HepG2 (cell line): ENCODE results near the gene TACC3. TPM values are rescaled to one million over a fixed set of nuclear protein-coding genes. Genes with fewer than 3 reads are reported as not detected.

Experiments
- ATAC-seq: fragments of 200-7000 bp; cut with Tn5 transposase; 3 replicates; pipeline ENCODE4 v1.9.1; 2020; ENCODE audit warnings: mild to moderate bottlenecking, moderate library complexity
- BruUV-seq: library from RNA; stranded (reverse); fragments of 400-500 nt; replicated peaks from 2 replicates; lab custom pipeline; 2021; lab: Mats Ljungman, UMichigan
- CTCF ChIA-PET: fragments of 300-600 bp; formaldehyde crosslinking; extraction: SDS; loops from one replicate; lab custom pipeline; 2021; ENCODE audit warnings: low total read pairs, inconsistent platforms, low intra/inter-chr PET ratio; lab: Yijun Ruan, JAX
- POLR2A ChIA-PET: fragments of 350-600 bp; sonication (Branson Sonifier 250); formaldehyde crosslinking; loops from one replicate; lab custom pipeline; 2020; ENCODE audit warnings: antibody characterized with exemption, inconsistent platforms; lab: Yijun Ruan, JAX
- DNase-seq: peaks from one replicate; pipeline ENCODE4 v3.0.0-alpha.2; 2015; ENCODE audit warnings: low spot score
- FAIRE-seq: peaks from 3 replicates; lab custom pipeline; 2011; peaks lifted over from hg19 to GRCh38; lab: Jason Lieb, UNC
- H2AFZ ChIP-seq: one replicate; pipeline ENCODE4 v1.6.1; 2011; ENCODE audit warnings: low read length, inconsistent platforms
- H3K27ac ChIP-seq: fragments of 300-600 bp; 3 replicates; pipeline ENCODE4 v1.8.0; 2011; ENCODE audit warnings: mixed run types, mild to moderate bottlenecking, mixed read lengths, low read length, inconsistent platforms; ENCODE audit not compliant: insufficient read depth; ENCODE audit errors: extremely low read length
- H3K27me3 ChIP-seq, 2 experiments: fragments of 200-600 bp in 1 of 2; 2 replicates in 1 of 2; 3 replicates in 1 of 2; pipeline versions ENCODE4 v1.6.0 to v1.8.0; 2011; ENCODE audit warnings: low read length in 2 of 2, mild to moderate bottlenecking in 2 of 2, moderate library complexity in 2 of 2, inconsistent platforms in 1 of 2; ENCODE audit not compliant: insufficient read depth in 2 of 2, control insufficient read depth in 1 of 2
- H3K36me3 ChIP-seq, 2 experiments: fragments of 200-600 bp in 1 of 2; replicated peaks in 1 of 2; 2 replicates in 1 of 2; 3 replicates in 1 of 2; pipeline versions ENCODE4 v1.5.1 to v1.8.0; 2011; ENCODE audit warnings: low read length in 2 of 2, inconsistent platforms in 1 of 2; ENCODE audit not compliant: insufficient read depth in 2 of 2, control insufficient read depth in 1 of 2
- H3K4me1 ChIP-seq: 2 replicates; pipeline ENCODE4 v1.5.1; 2012; ENCODE audit warnings: low read length, inconsistent platforms; ENCODE audit not compliant: insufficient read depth
- H3K4me2 ChIP-seq: 2 replicates; pipeline ENCODE4 v1.6.0; 2011; ENCODE audit warnings: low read depth, low read length, inconsistent platforms
- H3K4me3 ChIP-seq, 3 experiments: fragments of 200-600 bp in 1 of 3; sonication (generic), shearing (Covaris generic) in 1 of 3; replicated peaks in 1 of 3; 2 replicates each; pipeline ENCODE4 v1.5.1; 2011 to 2016; ENCODE audit warnings: low read length in 3 of 3, inconsistent platforms in 2 of 3, low read depth in 2 of 3, mild to moderate bottlenecking in 2 of 3, control low read depth in 1 of 3, mixed read lengths in 1 of 3; ENCODE audit not compliant: insufficient read depth in 1 of 3
- H3K79me2 ChIP-seq: one replicate; pipeline ENCODE4 v1.6.1; 2011; ENCODE audit warnings: low read length, inconsistent platforms; ENCODE audit not compliant: insufficient read depth
- H3K9ac ChIP-seq: 2 replicates; pipeline ENCODE4 v1.6.0; 2011; ENCODE audit warnings: mild to moderate bottlenecking, low read depth, low read length, inconsistent platforms; ENCODE audit not compliant: insufficient read depth
- H3K9me3 ChIP-seq: 2 replicates; pipeline ENCODE4 v1.5.1; 2012; ENCODE audit warnings: mild to moderate bottlenecking, low read length
- H4K20me1 ChIP-seq: 2 replicates; pipeline ENCODE4 v1.6.0; 2011; ENCODE audit warnings: inconsistent platforms, mild to moderate bottlenecking, low read length, moderate library complexity; ENCODE audit not compliant: insufficient read depth
- ESRRA ChIP-seq: sonication (generic); formaldehyde crosslinking; IDR thresholded peaks from 2 replicates; pipeline ENCODE4 v1.5.1; 2020; ENCODE audit warnings: mild to moderate bottlenecking, low read depth, missing genetic modification reagents
- FOXK2 ChIP-seq: fragments of 450-650 bp; IDR thresholded peaks from 2 replicates; pipeline ENCODE4 v1.6.1; 2016
- GABPB1 ChIP-seq: IDR thresholded peaks from 2 replicates; pipeline ENCODE4 v1.6.1; 2016; ENCODE audit warnings: mild to moderate bottlenecking, missing genetic modification reagents, moderate library complexity, missing compliant biosample characterization
- HDAC2 ChIP-seq: sonication (generic); formaldehyde crosslinking; IDR thresholded peaks from 2 replicates; pipeline ENCODE4 v1.4.0; 2020; ENCODE audit warnings: missing genetic modification reagents
- NCOA2 ChIP-seq: sonication (generic); formaldehyde crosslinking; IDR thresholded peaks from 2 replicates; pipeline ENCODE4 v1.8.0; 2022; ENCODE audit warnings: inconsistent platforms
- RXRA ChIP-seq: sonication (generic); formaldehyde crosslinking; IDR thresholded peaks from 2 replicates; pipeline ENCODE4 v1.5.1; 2020; ENCODE audit warnings: missing genetic modification reagents
- TCF12 ChIP-seq, 2 experiments: fragments of 450-650 bp in 1 of 2; sonication (generic) in 1 of 2; formaldehyde crosslinking in 1 of 2; IDR thresholded peaks; 2 replicates each; pipeline versions ENCODE4 v1.6.1 to v1.8.0; 2017 to 2022; ENCODE audit warnings: antibody characterized with exemption in 1 of 2, mild to moderate bottlenecking in 1 of 2, missing genetic modification reagents in 1 of 2, moderate library complexity in 1 of 2
- THAP11 ChIP-seq: IDR thresholded peaks from 2 replicates; pipeline ENCODE4 v1.6.1; 2016; ENCODE audit warnings: missing biosample characterization, missing genetic modification reagents
- WIZ ChIP-seq: sonication (generic); formaldehyde crosslinking; IDR thresholded peaks from 2 replicates; pipeline ENCODE4 v1.5.1; 2020; ENCODE audit warnings: mild to moderate bottlenecking, missing genetic modification reagents
- ZNF83 ChIP-seq: sonication (generic); formaldehyde crosslinking; IDR thresholded peaks from 2 replicates; pipeline ENCODE4 v1.4.0; 2020; ENCODE audit warnings: missing genetic modification reagents, mild to moderate bottlenecking, borderline replicate concordance
- WGBS: methylation state at CpG from one replicate; pipeline ENCODE4 v1.1.6; 2017; ENCODE audit warnings: low lambda C conversion rate; 5-methylcytosine and 5-hydroxymethylcytosine counted together
- in situ Hi-C: cut with HindIII; loops from 2 replicates; pipeline ENCODE4 v1.10.0; 2017; ENCODE audit warnings: low pct_unique_long_range_greater_than_20kb; ENCODE audit not compliant: extremely low pct_ligation_motif_present
- intact Hi-C: fragments of 100-400 bp; cut with micrococcal nuclease; formaldehyde crosslinking; loops from one replicate; pipeline ENCODE4 v1.10.0; 2022; ENCODE audit not compliant: unreplicated experiment
- polyA plus RNA-seq, 8 experiments: library from polyadenylated mRNA; depleted of rRNA in 3 of 8; stranded (reverse) in 7 of 8; unstranded in 1 of 8; fragments of >200 nt; fragmentation: Illumina TruSeq in 4 of 8; extraction: Trizol in 4 of 8; gene quantifications; 2 replicates each; pipeline versions ENCODE4 v1.2.1 to v1.2.3, GENCODE V29; 2011 to 2016; ENCODE audit warnings: low read depth in 4 of 8, missing spikeins in 1 of 8, mixed read lengths in 1 of 8; ENCODE audit not compliant: insufficient read depth in 1 of 8
- total RNA-seq, 5 experiments: library from RNA; depleted of rRNA; stranded (reverse); fragments of >200 nt; fragmentation: Illumina TruSeq; extraction: Trizol; gene quantifications; 2 replicates each; pipeline ENCODE4 v1.2.3, GENCODE V29; 2016; ENCODE audit warnings: low read depth in 1 of 5
- TF ChIP-seq, protein P1 (sequence below): sonication (generic); formaldehyde crosslinking; IDR thresholded peaks from 2 replicates; pipeline ENCODE4 v1.4.0; 2020; ENCODE audit warnings: missing genetic modification reagents, borderline replicate concordance
- TF ChIP-seq, protein P2 (sequence below): sonication (generic); formaldehyde crosslinking; IDR thresholded peaks from 2 replicates; pipeline ENCODE4 v1.5.1; 2020; ENCODE audit warnings: mild to moderate bottlenecking, missing genetic modification reagents, moderate library complexity
- TF ChIP-seq, protein P3 (sequence below): sonication (generic); formaldehyde crosslinking; IDR thresholded peaks from 2 replicates; pipeline ENCODE4 v1.4.0; 2020; ENCODE audit warnings: missing genetic modification reagents, borderline replicate concordance

The TACC3 gene
- total and polyA plus RNA-seq, 2 of the 13 experiments (the other 11 are each of a cell fraction or from before 2014, with no cell fraction given) = 20.3 to 21.2 TPM

DNA sequence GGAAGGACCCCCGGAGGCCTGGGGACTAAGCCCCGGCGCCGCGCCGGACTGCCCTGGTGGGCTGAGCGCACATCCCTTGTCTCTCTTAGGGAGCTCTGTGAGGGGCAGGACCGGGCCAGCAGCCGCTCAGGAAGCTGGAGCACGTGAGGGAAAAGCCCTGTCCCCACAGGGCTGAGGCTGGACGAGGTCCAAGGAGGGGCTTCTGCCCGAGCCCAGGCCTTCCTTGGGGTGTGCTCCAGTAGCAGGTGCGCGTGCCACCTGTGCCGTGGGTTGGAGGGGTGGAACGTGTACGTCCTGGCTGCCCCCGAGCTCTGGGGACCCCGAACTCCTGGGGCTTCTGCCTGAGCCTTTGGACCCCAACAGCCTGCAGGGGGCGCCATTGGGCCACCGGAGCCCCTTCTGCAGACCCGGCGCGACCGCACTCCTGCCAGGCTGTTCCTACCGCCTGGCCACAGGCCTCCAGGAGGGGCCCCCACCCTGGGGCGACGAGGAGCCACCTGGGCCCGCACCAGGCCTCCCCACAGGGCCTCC is 27.2 kb downstream of the TACC3 start:
- H2AFZ ChIP-seq = no peak overlapping the region
- in situ Hi-C loops = no loop called here
- POLR2A ChIA-PET = interaction anchor here (0.8 to 5.7 kb wide), 15 partner anchors 11 to 60 kb away, joined by 3 to 47 read pairs (median 6); partner anchors contain the start of gene FGFR3
- H3K9me3 ChIP-seq = no peaks in the 10 kb centered on the region
- H3K27me3 ChIP-seq = no peaks in the 10 kb centered on the region; a peak in 1 of 5 replicates
- BruUV-seq = no TSS peak
- intact Hi-C loops = loop anchor here (5.0 kb wide), 2 partner anchors 49 to 164 kb away; no protein-coding TSS in a partner anchor
- peaks cover 90% of the 10 kb centered on the region for H3K4me1 ChIP-seq
- peaks cover 9% of the 10 kb centered on the region in 2 experiments; a peak in 3 of 5 replicates for H3K36me3 ChIP-seq
- CTCF ChIA-PET = interaction anchor here (1.3 to 7.5 kb wide), 2 partner anchors 17 to 61 kb away, joined by 6 to 179 read pairs; no protein-coding TSS in a partner anchor
- 0% methylated on average over 1 of the region's 29 CpGs for WGBS
- DNase-seq (peak; percentile 59), ATAC-seq (peak; percentile 6), FAIRE-seq (no peak)
- no peaks in the 10 kb centered on the region for H4K20me1 ChIP-seq
- H3K9ac ChIP-seq = no peak overlapping the region
- peak overlapping the region in 2 of 3 experiments; percentile 22 to 46; a peak in 3 of 6 replicates for H3K4me3 ChIP-seq
- H3K79me2 ChIP-seq = no peaks in the 10 kb centered on the region
- peak overlapping the region; percentile 65 for H3K4me2 ChIP-seq
- H3K27ac ChIP-seq = peak overlapping the region; percentile 17
- no peak for TF ChIP-seq WIZ (CRISPR knock-in tag)
- TF ChIP-seq ZNF83 (CRISPR knock-in tag) = 0 out of 2 replicates have a peak, but pooled peaks have one; percentile 60
- TF ChIP-seq, protein P1, sequence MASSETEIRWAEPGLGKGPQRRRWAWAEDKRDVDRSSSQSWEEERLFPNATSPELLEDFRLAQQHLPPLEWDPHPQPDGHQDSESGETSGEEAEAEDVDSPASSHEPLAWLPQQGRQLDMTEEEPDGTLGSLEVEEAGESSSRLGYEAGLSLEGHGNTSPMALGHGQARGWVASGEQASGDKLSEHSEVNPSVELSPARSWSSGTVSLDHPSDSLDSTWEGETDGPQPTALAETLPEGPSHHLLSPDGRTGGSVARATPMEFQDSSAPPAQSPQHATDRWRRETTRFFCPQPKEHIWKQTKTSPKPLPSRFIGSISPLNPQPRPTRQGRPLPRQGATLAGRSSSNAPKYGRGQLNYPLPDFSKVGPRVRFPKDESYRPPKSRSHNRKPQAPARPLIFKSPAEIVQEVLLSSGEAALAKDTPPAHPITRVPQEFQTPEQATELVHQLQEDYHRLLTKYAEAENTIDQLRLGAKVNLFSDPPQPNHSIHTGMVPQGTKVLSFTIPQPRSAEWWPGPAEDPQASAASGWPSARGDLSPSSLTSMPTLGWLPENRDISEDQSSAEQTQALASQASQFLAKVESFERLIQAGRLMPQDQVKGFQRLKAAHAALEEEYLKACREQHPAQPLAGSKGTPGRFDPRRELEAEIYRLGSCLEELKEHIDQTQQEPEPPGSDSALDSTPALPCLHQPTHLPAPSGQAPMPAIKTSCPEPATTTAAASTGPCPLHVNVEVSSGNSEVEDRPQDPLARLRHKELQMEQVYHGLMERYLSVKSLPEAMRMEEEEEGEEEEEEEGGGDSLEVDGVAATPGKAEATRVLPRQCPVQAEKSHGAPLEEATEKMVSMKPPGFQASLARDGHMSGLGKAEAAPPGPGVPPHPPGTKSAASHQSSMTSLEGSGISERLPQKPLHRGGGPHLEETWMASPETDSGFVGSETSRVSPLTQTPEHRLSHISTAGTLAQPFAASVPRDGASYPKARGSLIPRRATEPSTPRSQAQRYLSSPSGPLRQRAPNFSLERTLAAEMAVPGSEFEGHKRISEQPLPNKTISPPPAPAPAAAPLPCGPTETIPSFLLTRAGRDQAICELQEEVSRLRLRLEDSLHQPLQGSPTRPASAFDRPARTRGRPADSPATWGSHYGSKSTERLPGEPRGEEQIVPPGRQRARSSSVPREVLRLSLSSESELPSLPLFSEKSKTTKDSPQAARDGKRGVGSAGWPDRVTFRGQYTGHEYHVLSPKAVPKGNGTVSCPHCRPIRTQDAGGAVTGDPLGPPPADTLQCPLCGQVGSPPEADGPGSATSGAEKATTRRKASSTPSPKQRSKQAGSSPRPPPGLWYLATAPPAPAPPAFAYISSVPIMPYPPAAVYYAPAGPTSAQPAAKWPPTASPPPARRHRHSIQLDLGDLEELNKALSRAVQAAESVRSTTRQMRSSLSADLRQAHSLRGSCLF (CRISPR knock-in tag) = no peak
- 0 out of 2 replicates have a peak, but pooled peaks have one; percentile 25 for TF ChIP-seq THAP11 (CRISPR knock-in tag)
- TF ChIP-seq NCOA2 = 0 out of 2 replicates have a peak, but pooled peaks have one; percentile 26
- no peak for TF ChIP-seq TCF12 (IDR thresholded peaks at IDR 0.05)
- TF ChIP-seq TCF12 (CRISPR knock-in tag; IDR thresholded peaks at IDR 0.05) = no peak
- TF ChIP-seq ESRRA (CRISPR knock-in tag) = no peak
- TF ChIP-seq, protein P2, sequence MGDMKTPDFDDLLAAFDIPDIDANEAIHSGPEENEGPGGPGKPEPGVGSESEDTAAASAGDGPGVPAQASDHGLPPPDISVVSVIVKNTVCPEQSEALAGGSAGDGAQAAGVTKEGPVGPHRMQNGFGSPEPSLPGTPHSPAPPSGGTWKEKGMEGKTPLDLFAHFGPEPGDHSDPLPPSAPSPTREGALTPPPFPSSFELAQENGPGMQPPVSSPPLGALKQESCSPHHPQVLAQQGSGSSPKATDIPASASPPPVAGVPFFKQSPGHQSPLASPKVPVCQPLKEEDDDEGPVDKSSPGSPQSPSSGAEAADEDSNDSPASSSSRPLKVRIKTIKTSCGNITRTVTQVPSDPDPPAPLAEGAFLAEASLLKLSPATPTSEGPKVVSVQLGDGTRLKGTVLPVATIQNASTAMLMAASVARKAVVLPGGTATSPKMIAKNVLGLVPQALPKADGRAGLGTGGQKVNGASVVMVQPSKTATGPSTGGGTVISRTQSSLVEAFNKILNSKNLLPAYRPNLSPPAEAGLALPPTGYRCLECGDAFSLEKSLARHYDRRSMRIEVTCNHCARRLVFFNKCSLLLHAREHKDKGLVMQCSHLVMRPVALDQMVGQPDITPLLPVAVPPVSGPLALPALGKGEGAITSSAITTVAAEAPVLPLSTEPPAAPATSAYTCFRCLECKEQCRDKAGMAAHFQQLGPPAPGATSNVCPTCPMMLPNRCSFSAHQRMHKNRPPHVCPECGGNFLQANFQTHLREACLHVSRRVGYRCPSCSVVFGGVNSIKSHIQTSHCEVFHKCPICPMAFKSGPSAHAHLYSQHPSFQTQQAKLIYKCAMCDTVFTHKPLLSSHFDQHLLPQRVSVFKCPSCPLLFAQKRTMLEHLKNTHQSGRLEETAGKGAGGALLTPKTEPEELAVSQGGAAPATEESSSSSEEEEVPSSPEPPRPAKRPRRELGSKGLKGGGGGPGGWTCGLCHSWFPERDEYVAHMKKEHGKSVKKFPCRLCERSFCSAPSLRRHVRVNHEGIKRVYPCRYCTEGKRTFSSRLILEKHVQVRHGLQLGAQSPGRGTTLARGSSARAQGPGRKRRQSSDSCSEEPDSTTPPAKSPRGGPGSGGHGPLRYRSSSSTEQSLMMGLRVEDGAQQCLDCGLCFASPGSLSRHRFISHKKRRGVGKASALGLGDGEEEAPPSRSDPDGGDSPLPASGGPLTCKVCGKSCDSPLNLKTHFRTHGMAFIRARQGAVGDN (CRISPR knock-in tag) = peak; percentile 66
- peak; percentile 61 for TF ChIP-seq RXRA
- TF ChIP-seq, protein P3, sequence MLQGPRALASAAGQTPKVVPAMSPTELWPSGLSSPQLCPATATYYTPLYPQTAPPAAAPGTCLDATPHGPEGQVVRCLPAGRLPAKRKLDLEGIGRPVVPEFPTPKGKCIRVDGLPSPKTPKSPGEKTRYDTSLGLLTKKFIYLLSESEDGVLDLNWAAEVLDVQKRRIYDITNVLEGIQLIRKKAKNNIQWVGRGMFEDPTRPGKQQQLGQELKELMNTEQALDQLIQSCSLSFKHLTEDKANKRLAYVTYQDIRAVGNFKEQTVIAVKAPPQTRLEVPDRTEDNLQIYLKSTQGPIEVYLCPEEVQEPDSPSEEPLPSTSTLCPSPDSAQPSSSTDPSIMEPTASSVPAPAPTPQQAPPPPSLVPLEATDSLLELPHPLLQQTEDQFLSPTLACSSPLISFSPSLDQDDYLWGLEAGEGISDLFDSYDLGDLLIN (CRISPR knock-in tag) = no peak
- TF ChIP-seq HDAC2 = 0 out of 2 replicates have a peak, but pooled peaks have one; percentile 34
- peak; percentile 48; the same call in 1 of the 2 replicates for TF ChIP-seq GABPB1 (CRISPR knock-in tag)
- no peak for TF ChIP-seq FOXK2
